HTERT RPE-1 (cell line): ENCODE measurements around the gene LIFR.
"Not testable (repeated sequence)": the region's sequence is repeated elsewhere in the genome, so short reads cannot be mapped to it uniquely, and the experiment has no call there.

Source experiments
- in situ Hi-C: fragments of 300-500 bp; cut with MboI; formaldehyde crosslinking; loops from 4 replicates; pipeline ENCODE4 v1.14.3; 2020; ENCODE audit warnings: low sequenced_read_pairs

Gene LIFR

GRCh38 chr5:38524022-38524421 lies 32.4 kb downstream of the LIFR start:
- in situ Hi-C loops: no loop called here

GRCh38 chr5:38519476-38519875 lies 37.0 kb downstream of the LIFR start:
- in situ Hi-C loops: no loop called here

GRCh38 chr5:38518341-38518740 lies 38.1 kb downstream of the LIFR start:
- in situ Hi-C loops: no loop called here

- in situ Hi-C loops: not testable (repeated sequence)
Observed at GRCh38 chr5:38516649-38517048, 39.8 kb downstream of the LIFR start.

- in situ Hi-C loops: no loop called here
Observed at GRCh38 chr5:38515646-38516045, 40.8 kb downstream of the LIFR start.

- in situ Hi-C loops: no loop called here
Observed at GRCh38 chr5:38515092-38515491, 41.4 kb downstream of the LIFR start.

GRCh38 chr5:38509185-38509584 lies 47.3 kb downstream of the LIFR start:
- in situ Hi-C loops: no loop called here

- in situ Hi-C loops: no loop called here
Observed at GRCh38 chr5:38506302-38506701, 50.1 kb downstream of the LIFR start.

GRCh38 chr5:38500573-38501260 lies 55.7 kb downstream of the LIFR start:
- in situ Hi-C loops: no loop called here

- in situ Hi-C loops: no loop called here
Observed at GRCh38 chr5:38497946-38498345, 58.5 kb downstream of the LIFR start.

- in situ Hi-C loops: no loop called here
Observed at GRCh38 chr5:38494763-38495162, 61.7 kb downstream of the LIFR start.

- in situ Hi-C loops: no loop called here
Observed at GRCh38 chr5:38494175-38494574, 62.3 kb downstream of the LIFR start.

GRCh38 chr5:38483805-38484398 lies 72.5 kb downstream of the LIFR start:
- in situ Hi-C loops: no loop called here

- in situ Hi-C loops: no loop called here
Observed at GRCh38 chr5:38479315-38479904, 77.0 kb downstream of the LIFR start.

- in situ Hi-C loops: no loop called here
Observed at GRCh38 chr5:38478878-38479277, 77.6 kb downstream of the LIFR start.

- in situ Hi-C loops: no loop called here
Observed at GRCh38 chr5:38478166-38478565, 78.3 kb downstream of the LIFR start.

GRCh38 chr5:38473008-38473407 lies 83.4 kb downstream of the LIFR start:
- in situ Hi-C loops: no loop called here

- in situ Hi-C loops: no loop called here
Observed at GRCh38 chr5:38472541-38472940, 83.9 kb downstream of the LIFR start.

- in situ Hi-C loops: no loop called here
Observed at GRCh38 chr5:38471709-38472108, 84.7 kb downstream of the LIFR start.

- in situ Hi-C loops: no loop called here
Observed at GRCh38 chr5:38469707-38470267, 86.7 kb downstream of the LIFR start.

GRCh38 chr5:38468978-38469706 lies 87.3 kb downstream of the LIFR start:
- in situ Hi-C loops: no loop called here
